Measurements from ENCODE around the gene IGF1R. TPM values are rescaled to one million over a fixed set of nuclear protein-coding genes. Genes with fewer than 3 reads are reported as not detected.

Gene IGF1R
- total RNA-seq, 1 donor from 2014 or later = 47.7 TPM

GRCh38 chr15:98858610-98859023, 210.3 kb downstream of the IGF1R start:
- no peak for TF ChIP-seq CTCF (IDR thresholded peaks at IDR 0.05)
- intact Hi-C loops (cut with DNase I) = no loop called here
- H3K9me3 ChIP-seq = no peaks in the 10 kb centered on the region
- H3K4me3 ChIP-seq = no peak overlapping the region
- H3K27ac ChIP-seq = peak overlapping the region; percentile 66
- peaks cover 39% of the 10 kb centered on the region for H3K4me1 ChIP-seq
- ATAC-seq = no peak
- no peak for DNase-seq
- H3K36me3 ChIP-seq = no peaks in the 10 kb centered on the region
- no peaks in the 10 kb centered on the region for H3K27me3 ChIP-seq (ENCODE audit: low read depth)

GRCh38 chr15:98859149-98859548, 210.8 kb downstream of the IGF1R start:
- ATAC-seq (peak; percentile 56 to 69), DNase-seq (no peak)
- peaks cover 34% of the 10 kb centered on the region for H3K4me1 ChIP-seq
- intact Hi-C loops (cut with DNase I) = no loop called here
- H3K36me3 ChIP-seq = no peaks in the 10 kb centered on the region
- H3K27ac ChIP-seq = peak overlapping the region; percentile 66
- H3K4me3 ChIP-seq = no peak overlapping the region
- no peak for TF ChIP-seq CTCF (IDR thresholded peaks at IDR 0.05)
- no peaks in the 10 kb centered on the region for H3K9me3 ChIP-seq
- no peaks in the 10 kb centered on the region for H3K27me3 ChIP-seq (ENCODE audit: low read depth)

GRCh38 chr15:98860281-98861041, 212.1 kb downstream of the IGF1R start:
- peak; percentile 46 to 68 for ATAC-seq
- intact Hi-C loops (cut with DNase I) = no loop called here
- Histone ChIP-seq H3K36me3 (no peaks in the 10 kb centered on the region), H3K27me3 (ENCODE audit: low read depth) (no peaks in the 10 kb centered on the region), H3K4me1 (peaks cover 28% of the 10 kb centered on the region), H3K4me3 (no peak overlapping the region), H3K9me3 (no peaks in the 10 kb centered on the region), H3K27ac (peak overlapping the region; percentile 66)
- no peak for DNase-seq
- TF ChIP-seq CTCF (IDR thresholded peaks at IDR 0.05) = no peak

GRCh38 chr15:98861188-98861587, 212.8 kb downstream of the IGF1R start:
- TF ChIP-seq CTCF (IDR thresholded peaks at IDR 0.05) = no peak
- Histone ChIP-seq H3K27ac (peak overlapping the region; percentile 66), H3K4me1 (peaks cover 21% of the 10 kb centered on the region), H3K27me3 (ENCODE audit: low read depth) (no peaks in the 10 kb centered on the region), H3K4me3 (no peak overlapping the region), H3K9me3 (no peaks in the 10 kb centered on the region), H3K36me3 (no peaks in the 10 kb centered on the region)
- ATAC-seq (no peak), DNase-seq (no peak)
- intact Hi-C loops (cut with DNase I) = no loop called here

- no peaks in the 10 kb centered on the region for H3K36me3 ChIP-seq
- intact Hi-C loops (cut with DNase I) = no loop called here
- ATAC-seq (no peak), DNase-seq (no peak)
- H3K27me3 ChIP-seq (ENCODE audit: low read depth) = no peaks in the 10 kb centered on the region
- H3K4me3 ChIP-seq = no peak overlapping the region
- no peak overlapping the region for H3K27ac ChIP-seq
- no peaks in the 10 kb centered on the region for H3K9me3 ChIP-seq
- H3K4me1 ChIP-seq = peaks cover 10% of the 10 kb centered on the region
- TF ChIP-seq CTCF (IDR thresholded peaks at IDR 0.05) = no peak
Observed at GRCh38 chr15:98863983-98864382, 215.6 kb downstream of the IGF1R start.
